IMR-90 (cell line): Measurements from ENCODE around the gene FRYL. TPM values are rescaled to one million over a fixed set of nuclear protein-coding genes. Genes with fewer than 3 reads are reported as not detected.

Source experiments
- ATAC-seq: fragments of 200-7000 bp; cut with Tn5 transposase; 2 replicates; pipeline ENCODE4 v1.9.1; 2020; ENCODE audit warnings: low read depth, mild to moderate bottlenecking, moderate library complexity
- BruUV-seq: library from RNA; stranded (reverse); fragments of 400-500 nt; replicated peaks from 2 replicates; lab custom pipeline; 2021; lab: Mats Ljungman, UMichigan
- CTCF ChIA-PET: fragments of 300-600 bp; formaldehyde crosslinking; extraction: SDS; loops from one replicate; lab custom pipeline; 2021; ENCODE audit warnings: antibody characterized with exemption; lab: Yijun Ruan, JAX
- POLR2A ChIA-PET: fragments of 300-600 bp; sonication (Branson Sonifier 250); formaldehyde crosslinking; loops from one replicate; lab custom pipeline; 2022; ENCODE audit warnings: antibody characterized with exemption; ENCODE audit not compliant: unreplicated experiment; lab: Charles Lee
- DNase-seq: peaks from one replicate; pipeline ENCODE4 v3.0.0; 2013
- H2AFZ ChIP-seq: replicated peaks from 2 replicates; pipeline ENCODE3; 2013; ENCODE audit warnings: low read length, mild to moderate bottlenecking; ENCODE audit not compliant: poor library complexity
- H2AK5ac ChIP-seq: 2 replicates; pipeline ENCODE4 v1.6.1; 2013; ENCODE audit warnings: low read depth, low read length, inconsistent platforms
- H2AK9ac ChIP-seq: replicated peaks from 2 replicates; pipeline ENCODE3; 2013; ENCODE audit warnings: mild to moderate bottlenecking, low read depth, low read length, moderate library complexity; ENCODE audit not compliant: poor library complexity
- H2BK120ac ChIP-seq: 2 replicates; pipeline ENCODE4 v1.6.1; 2013; ENCODE audit warnings: low read depth, low read length, inconsistent platforms
- H2BK15ac ChIP-seq: 3 replicates; pipeline ENCODE4 v1.6.1; 2013; ENCODE audit warnings: low read depth, low read length, inconsistent platforms
- H2BK20ac ChIP-seq: 2 replicates; pipeline ENCODE4 v1.6.1; 2013; ENCODE audit warnings: low read depth, mild to moderate bottlenecking, inconsistent platforms, low read length, moderate library complexity
- H2BK5ac ChIP-seq: 2 replicates; pipeline ENCODE4 v1.6.1; 2013; ENCODE audit warnings: mild to moderate bottlenecking, low read depth, low read length, inconsistent platforms; ENCODE audit not compliant: poor library complexity, severe bottlenecking
- H3K14ac ChIP-seq: replicated peaks from 2 replicates; pipeline ENCODE4 v1.6.1; 2013; ENCODE audit warnings: low read depth, low read length, inconsistent platforms
- H3K18ac ChIP-seq: 2 replicates; pipeline ENCODE4 v1.6.1; 2013; ENCODE audit warnings: low read depth, low read length, control low read depth
- H3K23ac ChIP-seq: 2 replicates; pipeline ENCODE4 v1.6.1; 2013; ENCODE audit warnings: low read depth, low read length, inconsistent platforms
- H3K27ac ChIP-seq: 2 replicates; pipeline ENCODE4 v1.5.1; 2013; ENCODE audit warnings: mild to moderate bottlenecking, control low read depth, low read length; ENCODE audit not compliant: insufficient read depth
- H3K27me3 ChIP-seq: 2 replicates; pipeline ENCODE4 v1.6.1; 2013; ENCODE audit warnings: low read length; ENCODE audit not compliant: control insufficient read depth, insufficient read depth
- H3K36me3 ChIP-seq: 2 replicates; pipeline ENCODE4 v1.6.1; 2013; ENCODE audit warnings: low read length, mixed read lengths; ENCODE audit not compliant: control insufficient read depth, insufficient read depth
- H3K4ac ChIP-seq: 2 replicates; pipeline ENCODE4 v1.6.1; 2013; ENCODE audit warnings: low read depth, low read length, inconsistent platforms
- H3K4me1 ChIP-seq: 2 replicates; pipeline ENCODE4 v1.6.1; 2013; ENCODE audit warnings: low read length, mixed read lengths; ENCODE audit not compliant: control insufficient read depth, insufficient read depth
- H3K4me2 ChIP-seq: 2 replicates; pipeline ENCODE4 v1.6.1; 2013; ENCODE audit warnings: low read depth, mild to moderate bottlenecking, control low read depth, low read length, moderate library complexity
- H3K4me3 ChIP-seq: 2 replicates; pipeline ENCODE4 v1.5.1; 2013; ENCODE audit warnings: low read depth, mild to moderate bottlenecking, control low read depth, low read length, moderate library complexity; ENCODE audit not compliant: insufficient read depth
- H3K56ac ChIP-seq: 2 replicates; pipeline ENCODE4 v1.6.1; 2013; ENCODE audit warnings: low read length, inconsistent platforms; ENCODE audit not compliant: insufficient read depth; ENCODE audit errors: extremely low read depth
- H3K79me1 ChIP-seq, 2 experiments: 2 replicates each; pipeline ENCODE4 v1.6.1; 2013; ENCODE audit warnings: low read length in 2 of 2, inconsistent platforms in 1 of 2, low read depth in 1 of 2
- H3K9ac ChIP-seq: 2 replicates; pipeline ENCODE4 v1.6.1; 2013; ENCODE audit warnings: low read depth, low read length, control low read depth
- H3K9me1 ChIP-seq: 2 replicates; pipeline ENCODE4 v1.6.1; 2013; ENCODE audit warnings: low read length, inconsistent platforms; ENCODE audit not compliant: insufficient read depth
- H3K9me3 ChIP-seq: 2 replicates; pipeline ENCODE4 v1.6.1; 2013; ENCODE audit warnings: low read length; ENCODE audit not compliant: control insufficient read depth, insufficient read depth
- H4K20me1 ChIP-seq: 2 replicates; pipeline ENCODE4 v1.6.1; 2013; ENCODE audit warnings: low read length, inconsistent platforms; ENCODE audit not compliant: insufficient read depth
- H4K5ac ChIP-seq: 2 replicates; pipeline ENCODE4 v1.6.1; 2013; ENCODE audit warnings: mild to moderate bottlenecking, low read depth, low read length, control low read depth
- H4K8ac ChIP-seq, 2 experiments: 2 replicates each; pipeline ENCODE4 v1.6.1; 2013; ENCODE audit warnings: low read depth in 2 of 2, low read length in 2 of 2, control low read depth in 1 of 2, inconsistent platforms in 1 of 2
- H4K91ac ChIP-seq: 2 replicates; pipeline ENCODE4 v1.6.1; 2013; ENCODE audit warnings: low read depth, low read length, inconsistent platforms; ENCODE audit not compliant: insufficient read depth
- BHLHE40 ChIP-seq: fragments of 150-350 bp; IDR thresholded peaks from 2 replicates; pipeline ENCODE4 v1.6.1; 2016; ENCODE audit warnings: mild to moderate bottlenecking, low read depth, low read length
- CHD1 ChIP-seq: IDR thresholded peaks from 2 replicates; pipeline ENCODE4 v1.6.1; 2012; ENCODE audit warnings: low read depth, low read length, improper control_type of control experiment
- MAFK ChIP-seq: IDR thresholded peaks from 2 replicates; pipeline ENCODE4 v1.6.1; 2012; ENCODE audit warnings: low read depth, low read length, improper control_type of control experiment
- SMC3 ChIP-seq: fragments of 150-350 bp; IDR thresholded peaks from 2 replicates; pipeline ENCODE4 v1.6.1; 2016; ENCODE audit warnings: low read depth, mild to moderate bottlenecking, antibody characterized with exemption, low read length, moderate library complexity
- dilution Hi-C: fragments of 300-500 bp; cut with HindIII; formaldehyde crosslinking; loops from one replicate; pipeline ENCODE4 v1.14.3; 2018; ENCODE audit warnings: low sequenced_read_pairs; ENCODE audit not compliant: unreplicated experiment
- in situ Hi-C: fragments of 300-500 bp; cut with MboI; formaldehyde crosslinking; loops from 3 replicates; pipeline ENCODE4 v1.14.3; 2019; ENCODE audit warnings: low sequenced_read_pairs, inconsistent platforms, mixed read lengths
- intact Hi-C: fragments of 100-400 bp; cut with micrococcal nuclease; formaldehyde crosslinking; loops from 2 replicates; pipeline ENCODE4 v1.10.0; 2022
- polyA plus RNA-seq, 3 experiments: library from polyadenylated mRNA; depleted of rRNA; stranded (reverse); fragments of >200 nt; gene quantifications; 2 replicates each; pipeline ENCODE4 v1.2.3, GENCODE V29; 2012; ENCODE audit warnings: low replicate concordance in 1 of 3
- total RNA-seq: library from RNA; depleted of rRNA; stranded (reverse); fragments of >200 nt; gene quantifications from 2 replicates; pipeline ENCODE4 v1.2.3, GENCODE V29; 2012

The FRYL gene
- total and polyA plus RNA-seq, 2 of the 4 experiments (the other 2 are of a cell fraction), result 9.9 to 77.4 TPM

- Histone ChIP-seq H3K9ac (peak overlapping the region; percentile 51; the same call in 1 of the 2 replicates), H2AK9ac (no peak overlapping the region), H4K91ac (no peak overlapping the region), H3K56ac (0 out of 2 replicates have a peak overlapping the region, but pooled peaks have one; percentile 57), H2BK15ac (no peak overlapping the region), H4K5ac (no peak overlapping the region), H3K4me2 (peak overlapping the region; percentile 56; the same call in 1 of the 2 replicates), H2BK120ac (no peak overlapping the region), H3K27ac (peak overlapping the region; percentile 56; the same call in 1 of the 2 replicates), H3K9me3 (no peaks in the 10 kb centered on the region), H3K4me1 (peaks cover 2% of the 10 kb centered on the region; the same call in 1 of the 2 replicates), H3K4ac (no peak overlapping the region), H2AFZ (no peak overlapping the region), H3K27me3 (no peaks in the 10 kb centered on the region), H3K79me1 (0 out of 4 replicates have a peak, but pooled peaks cover 0 to 3% of the 10 kb centered on the region in 2 experiments), H4K20me1 (no peaks in the 10 kb centered on the region), H4K8ac (no peak overlapping the region), H2BK5ac (no peak overlapping the region), H3K23ac (no peak overlapping the region), H2BK20ac (no peak overlapping the region), H3K14ac (no peak overlapping the region), H3K4me3 (no peak overlapping the region), H3K18ac (no peak overlapping the region), H3K36me3 (peaks cover 19% of the 10 kb centered on the region), H2AK5ac (no peak overlapping the region), H3K9me1 (no peaks in the 10 kb centered on the region; the same call in 1 of the 2 replicates)
- intact Hi-C loops, result no loop called here
- CTCF ChIA-PET, result interaction anchor here (1.4 kb wide), 1 partner anchor 10 kb away, joined by 3 read pairs; no protein-coding TSS in a partner anchor
- TF ChIP-seq CHD1 (no peak), MAFK (no peak), SMC3 (no peak), BHLHE40 (no peak)
- no TSS peak for BruUV-seq
- no peak for DNase-seq
- no peak for ATAC-seq
- in situ Hi-C loops, result no loop called here
- dilution Hi-C loops, result no loop called here
- POLR2A ChIA-PET, result no interaction called here
Measured at GRCh38 chr4:48538358-48538757, 241.7 kb downstream of the FRYL start.
